Stimulated activated naive CD4-positive, alpha-beta T cell (primary cell): ENCODE measurements around the gene VSTM5.

Experiments
- DNase-seq, 6 experiments: peaks; one replicate each; lab custom pipeline; 2025; lab: John Stamatoyannopoulos, UW

The VSTM5 gene

GRCh38 chr11:93842461-93842860 is 8.0 kb downstream of the VSTM5 start:
- DNase-seq = no peak

DNA sequence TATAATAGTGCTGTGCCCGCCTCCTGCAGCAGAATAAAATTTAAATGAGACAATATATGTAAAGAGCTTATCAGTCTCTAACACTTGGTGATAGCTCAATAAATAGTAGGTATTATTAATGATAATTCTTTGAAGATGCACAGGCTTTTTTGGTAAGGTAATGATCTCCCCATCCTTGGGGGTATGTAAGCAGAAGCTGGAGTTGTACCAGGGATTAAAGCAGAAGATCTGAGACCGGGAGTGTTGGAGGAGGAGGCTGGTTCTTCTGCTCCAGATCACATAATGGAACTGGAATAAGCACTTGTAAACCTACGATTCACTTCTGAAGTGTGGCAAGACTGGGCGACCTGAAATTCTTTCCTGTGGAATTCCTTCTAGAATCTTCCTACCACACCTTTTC is 8.4 kb downstream of the VSTM5 start:
- no peak for DNase-seq

GRCh38 chr11:93841446-93841845 is 9.0 kb downstream of the VSTM5 start:
- DNase-seq = no peak

DNA sequence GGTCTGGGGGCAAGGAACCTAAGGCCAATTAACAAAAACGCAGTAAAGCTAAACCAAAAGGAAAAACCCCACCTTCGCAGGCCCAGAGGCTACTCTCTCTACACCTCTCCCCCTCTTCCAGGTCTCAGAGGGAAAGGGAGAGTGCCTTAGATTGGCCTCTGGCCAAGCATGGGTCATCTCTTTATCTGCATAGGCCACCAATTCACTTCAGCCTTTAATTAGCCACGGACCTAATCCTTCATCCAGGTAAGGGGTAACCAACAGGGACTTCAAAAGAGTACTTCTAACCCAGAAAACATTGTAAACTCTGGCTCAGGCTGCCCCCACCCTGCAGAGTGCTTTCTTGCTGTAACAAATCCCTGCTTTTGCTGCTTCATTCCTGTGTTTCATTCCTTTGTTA is 9.4 kb downstream of the VSTM5 start:
- DNase-seq = no peak

GRCh38 chr11:93840180-93840579 is 10.2 kb downstream of the VSTM5 start:
- DNase-seq = no peak

DNA sequence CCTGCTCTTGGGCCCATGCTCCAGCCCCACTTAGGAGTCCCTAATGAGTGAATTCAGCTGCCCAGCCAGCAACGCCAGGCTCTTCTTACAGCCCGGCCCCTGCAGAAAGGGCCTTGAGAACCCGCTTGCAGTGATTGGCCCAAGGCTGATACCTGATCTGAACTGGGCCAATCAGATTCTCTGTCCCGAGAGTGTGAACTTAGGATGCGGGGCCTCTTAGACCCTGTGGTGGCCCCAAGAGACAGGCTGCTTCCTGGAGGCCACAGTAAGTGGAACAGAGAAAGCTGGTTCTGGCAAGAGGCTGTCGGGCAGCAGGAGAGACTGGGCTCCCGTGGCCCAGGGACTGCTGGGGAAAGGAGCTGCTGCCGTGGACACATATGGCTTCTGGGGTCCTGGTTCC is 11.5 kb downstream of the VSTM5 start:
- no peak for DNase-seq

DNA sequence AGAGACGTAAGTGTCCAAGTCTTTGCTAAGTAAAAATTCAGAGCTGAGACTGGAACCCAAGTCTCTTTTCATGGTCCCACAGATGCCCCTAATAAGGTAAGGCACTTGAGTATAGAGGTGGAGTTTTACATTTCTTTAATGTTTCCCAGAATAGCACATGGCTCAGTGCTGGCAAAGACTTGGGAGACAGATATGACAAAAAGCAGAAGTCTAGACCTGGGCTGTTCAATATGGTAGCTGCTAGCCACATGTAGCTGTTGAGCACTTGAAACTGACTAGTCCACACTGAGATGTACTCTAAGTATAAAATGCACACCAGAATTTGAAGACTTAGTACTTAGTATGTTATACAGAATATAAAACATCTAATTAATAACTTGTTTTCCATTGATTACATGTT is 17.6 kb downstream of the VSTM5 start:
- no peak for DNase-seq

DNA sequence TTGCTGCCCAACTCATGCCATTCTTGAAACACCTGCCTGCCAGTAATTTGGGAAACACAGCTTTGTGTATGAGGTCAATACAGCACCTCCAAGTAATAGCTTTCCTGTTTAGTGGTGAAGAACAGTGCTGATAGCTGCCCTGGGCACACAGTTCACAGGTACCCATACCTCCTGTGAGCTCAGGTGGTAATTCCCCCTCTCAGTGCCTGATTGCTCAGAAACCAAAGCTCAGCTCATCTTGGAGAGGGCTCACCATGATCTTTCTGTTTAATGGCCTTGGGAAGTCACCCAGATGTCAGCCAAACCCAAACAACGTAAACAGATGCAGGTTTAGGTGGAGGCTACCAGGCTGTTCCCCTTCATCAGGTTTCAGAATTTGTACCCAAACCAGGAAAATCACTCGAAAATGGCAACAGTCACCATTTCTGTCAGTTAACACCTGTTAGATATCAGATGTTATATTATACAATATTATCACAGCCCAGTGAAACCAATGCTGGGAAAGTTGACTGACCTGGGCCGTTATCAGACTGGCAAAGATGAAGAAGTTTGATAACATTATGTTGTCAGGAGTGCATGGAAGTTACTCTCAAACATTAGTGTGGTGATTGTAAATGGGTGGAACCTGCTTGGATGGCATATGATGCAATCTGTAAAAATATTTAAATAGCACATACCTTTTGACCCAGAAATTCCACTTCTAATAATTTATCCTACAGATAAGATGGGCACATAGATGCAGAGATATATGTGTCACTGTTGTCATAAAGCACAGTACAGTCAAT is 18.9 kb downstream of the VSTM5 start:
- no peak for DNase-seq

- no peak for DNase-seq
Observed at GRCh38 chr11:93829598-93829997, 20.8 kb downstream of the VSTM5 start.

DNA sequence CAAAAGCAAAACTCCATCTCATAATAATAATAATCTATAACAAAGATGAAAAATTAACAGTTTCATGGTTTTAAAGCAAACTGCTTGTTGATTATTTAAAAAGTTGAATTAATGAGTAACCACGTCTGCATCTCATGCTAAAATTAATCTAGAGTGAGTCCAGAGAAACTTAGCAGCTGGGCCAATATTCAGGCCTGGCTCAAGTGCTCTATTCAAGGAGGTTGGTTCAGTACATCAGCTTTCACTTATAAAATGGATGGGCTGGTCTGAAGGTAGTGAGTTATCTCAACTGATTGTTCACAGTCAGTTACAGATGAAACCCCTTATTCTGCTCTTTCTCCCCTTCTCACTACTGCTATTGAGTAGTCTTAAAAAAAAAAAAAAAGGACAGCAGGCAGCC is 23.1 kb downstream of the VSTM5 start:
- DNase-seq = no peak

DNA sequence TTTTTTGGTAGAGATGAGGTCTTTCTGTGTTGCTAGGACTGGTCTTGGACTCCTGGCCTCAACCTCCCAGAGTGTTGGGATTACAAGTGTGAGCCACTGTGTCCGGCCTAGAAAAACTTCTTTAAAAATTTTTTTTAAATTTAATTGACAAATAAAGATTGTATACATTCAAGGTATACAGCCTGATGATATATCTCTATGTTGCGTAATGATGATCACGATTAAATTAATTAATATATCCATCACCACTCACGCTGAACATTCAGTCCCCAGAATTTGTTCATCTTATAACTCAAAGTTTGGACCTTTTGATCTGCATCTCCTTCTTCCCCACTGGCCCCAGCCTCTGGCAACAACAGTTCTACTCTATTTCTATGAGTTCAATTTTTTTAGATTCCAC is 27.2 kb downstream of the VSTM5 start:
- no peak for DNase-seq

DNA sequence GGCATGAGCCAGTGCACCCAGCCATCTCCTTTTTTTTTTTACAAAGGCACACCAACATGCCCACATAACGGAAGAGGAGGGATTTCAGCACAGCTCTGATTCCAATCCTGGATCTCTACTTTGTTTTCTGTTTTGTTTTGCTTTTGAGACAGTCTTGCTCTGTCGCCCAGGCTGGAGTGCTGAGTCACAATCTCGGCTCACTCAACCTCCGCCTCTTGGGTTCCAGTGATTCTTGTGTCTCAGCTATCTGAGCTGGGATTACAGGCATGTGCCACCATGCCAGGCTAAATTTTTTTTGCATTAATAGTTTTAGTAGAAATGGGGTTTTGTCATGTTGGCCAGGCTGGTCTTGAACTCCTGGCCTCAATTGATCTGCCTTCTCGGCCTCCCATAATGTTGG is 28.1 kb downstream of the VSTM5 start:
- DNase-seq = no peak

DNA sequence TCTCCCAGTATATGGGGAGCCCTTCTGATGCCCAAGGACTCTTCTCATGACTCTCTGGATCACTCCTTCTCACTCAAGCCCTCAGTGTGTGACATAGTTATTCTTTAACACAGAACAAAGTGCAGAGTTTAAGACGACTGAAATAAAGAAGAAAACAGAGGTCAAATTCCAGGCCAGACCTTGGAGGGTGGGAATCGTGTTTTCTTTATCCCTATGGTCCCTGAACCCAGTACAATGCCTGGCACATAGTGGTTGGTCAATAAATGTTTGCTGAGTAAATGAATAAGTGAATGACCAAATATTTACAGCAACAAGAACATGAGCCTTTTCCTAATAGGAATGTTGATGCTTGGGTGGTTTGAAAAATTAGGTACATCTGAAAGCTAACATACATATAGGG is 28.8 kb downstream of the VSTM5 start:
- no peak for DNase-seq

DNA sequence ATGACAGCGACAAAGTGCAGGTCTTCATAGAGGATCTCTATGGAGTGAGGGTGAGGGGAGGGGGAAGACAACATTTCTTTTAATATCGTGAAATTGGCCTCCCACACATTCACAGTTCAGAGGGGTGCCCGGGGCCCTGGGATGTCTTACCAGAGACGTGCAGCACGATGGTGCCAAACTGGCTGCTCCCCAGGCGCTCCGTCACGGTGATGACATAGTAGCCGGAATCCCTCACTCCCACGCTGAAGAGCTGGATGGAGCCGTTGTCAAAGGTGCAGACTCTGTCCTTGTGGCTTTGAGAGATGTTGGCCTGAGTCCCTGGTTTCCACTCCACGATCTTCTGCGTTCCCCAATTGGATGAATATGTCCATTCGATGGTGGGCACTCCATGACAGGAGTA is 29.6 kb downstream of the VSTM5 start:
- no peak for DNase-seq

GRCh38 chr11:93819966-93820695 is 30.3 kb downstream of the VSTM5 start:
- DNase-seq = no peak

GRCh38 chr11:93817426-93818348 is 32.7 kb downstream of the VSTM5 start:
- no peak for DNase-seq

- DNase-seq = no peak
Observed at GRCh38 chr11:93814966-93815633, 35.3 kb downstream of the VSTM5 start.

- no peak for DNase-seq
Observed at GRCh38 chr11:93813974-93814373, 36.4 kb downstream of the VSTM5 start.

- no peak for DNase-seq
Observed at GRCh38 chr11:93807980-93808379, 42.4 kb downstream of the VSTM5 start.

GRCh38 chr11:93804879-93805278 is 45.5 kb downstream of the VSTM5 start:
- DNase-seq = no peak

GRCh38 chr11:93801366-93801765 is 49.1 kb downstream of the VSTM5 start:
- DNase-seq = no peak
